Non-pigmented ciliary epithelial cell (primary cell): Measurements from ENCODE around the gene MSLN.
"Not testable (repeated sequence)": the region's sequence is repeated elsewhere in the genome, so short reads cannot be mapped to it uniquely, and the experiment has no call there.

ENCODE experiments used
- DNase-seq: peaks from one replicate; pipeline ENCODE4 v3.0.0-alpha.2; 2010; ENCODE audit warnings: low read depth

MSLN gene

DNA sequence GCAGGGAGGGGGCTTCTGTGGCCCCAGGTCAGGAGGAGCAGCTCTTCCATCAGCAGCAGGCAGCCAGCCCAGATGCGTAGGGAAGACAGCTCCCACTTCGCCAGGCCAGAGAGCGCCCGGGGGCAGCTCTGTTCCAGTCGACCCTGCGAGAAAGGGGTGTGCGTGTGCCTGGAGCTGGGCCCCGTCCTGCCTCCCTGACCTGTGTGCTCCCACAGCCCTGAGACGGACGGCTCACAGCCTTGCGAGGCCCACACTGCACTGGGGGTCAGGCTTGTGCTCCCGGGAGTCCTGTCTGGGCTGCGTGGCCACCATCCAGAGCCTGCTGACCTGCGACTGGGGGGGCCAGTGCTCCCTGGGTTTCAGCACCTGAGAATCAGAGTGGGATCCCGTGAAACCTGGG lies 469 bp upstream of the MSLN start:
- DNase-seq = no peak

DNA sequence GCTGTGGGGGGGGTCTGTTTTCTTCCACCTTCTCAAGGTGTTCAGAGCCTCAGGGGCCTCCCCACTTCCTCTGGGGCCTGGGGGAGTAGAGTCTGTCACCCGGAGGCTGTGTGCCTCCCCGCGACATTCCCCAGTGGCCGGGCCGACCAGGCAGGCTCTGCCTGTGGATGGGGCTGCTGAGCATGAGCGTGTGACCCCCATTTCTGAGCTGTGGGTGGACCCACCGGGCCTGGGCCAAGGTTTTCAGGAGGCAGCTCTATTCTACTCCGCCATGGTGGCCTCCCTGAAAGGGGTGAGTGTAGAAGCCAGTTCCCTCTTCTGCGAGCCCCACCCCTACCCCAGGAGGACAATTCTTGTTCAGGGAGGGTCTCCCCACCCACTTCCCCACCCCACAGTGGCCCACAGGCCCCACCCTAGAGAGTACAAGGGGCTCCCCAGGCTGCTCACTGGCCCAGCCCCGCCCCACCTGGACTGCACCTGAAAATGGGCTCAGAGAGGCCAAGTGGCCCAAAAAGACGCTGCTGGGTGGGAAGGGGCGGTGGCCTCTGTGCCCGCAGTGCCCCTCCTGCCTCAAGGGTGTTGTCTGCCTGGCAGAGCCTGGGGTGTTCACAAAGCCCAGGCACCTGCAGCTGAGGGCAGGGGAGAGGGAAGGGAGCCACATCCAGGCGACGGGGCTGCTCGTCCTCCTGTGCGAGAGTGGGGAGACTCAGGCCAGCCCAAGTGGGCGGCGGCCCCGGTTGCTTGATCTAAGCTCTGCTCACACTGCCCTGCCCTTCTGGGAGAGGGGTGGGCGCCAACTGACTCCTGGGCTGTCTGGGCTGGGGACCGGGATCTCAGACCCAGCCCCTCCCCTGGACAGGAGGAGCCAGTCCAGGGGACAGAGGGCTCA lies 1.3 kb downstream of the MSLN start:
- no peak for DNase-seq

DNA sequence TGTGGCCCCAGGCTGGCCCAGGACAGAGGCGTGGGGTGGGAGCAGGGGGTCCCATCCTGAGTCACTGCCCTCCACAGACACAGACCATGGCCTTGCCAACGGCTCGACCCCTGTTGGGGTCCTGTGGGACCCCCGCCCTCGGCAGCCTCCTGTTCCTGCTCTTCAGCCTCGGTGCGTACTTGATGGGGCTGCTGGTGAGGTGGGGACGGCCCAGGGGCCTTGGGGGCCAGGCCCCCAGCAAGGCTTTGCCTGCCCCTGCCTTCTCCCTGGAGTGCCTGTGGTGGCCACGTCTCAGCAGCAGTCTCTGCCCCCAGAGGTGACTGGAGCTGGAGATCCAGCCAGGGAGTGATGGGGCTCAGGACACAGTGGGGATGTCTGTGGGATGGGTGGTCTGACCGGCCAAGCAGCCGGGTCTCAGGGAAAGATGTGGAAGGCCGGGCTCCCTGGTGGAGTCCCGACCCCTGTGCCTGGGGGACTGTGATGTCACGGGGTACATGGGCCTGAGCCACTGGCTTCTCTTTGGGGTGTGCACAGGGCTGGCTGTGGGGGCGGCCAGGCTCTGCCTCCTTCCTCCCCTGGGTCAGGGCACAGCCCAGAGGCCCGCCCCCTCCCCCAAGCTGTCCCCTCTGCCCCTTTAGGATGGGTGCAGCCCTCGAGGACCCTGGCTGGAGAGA lies 2.2 kb downstream of the MSLN start:
- DNase-seq = no peak

DNA sequence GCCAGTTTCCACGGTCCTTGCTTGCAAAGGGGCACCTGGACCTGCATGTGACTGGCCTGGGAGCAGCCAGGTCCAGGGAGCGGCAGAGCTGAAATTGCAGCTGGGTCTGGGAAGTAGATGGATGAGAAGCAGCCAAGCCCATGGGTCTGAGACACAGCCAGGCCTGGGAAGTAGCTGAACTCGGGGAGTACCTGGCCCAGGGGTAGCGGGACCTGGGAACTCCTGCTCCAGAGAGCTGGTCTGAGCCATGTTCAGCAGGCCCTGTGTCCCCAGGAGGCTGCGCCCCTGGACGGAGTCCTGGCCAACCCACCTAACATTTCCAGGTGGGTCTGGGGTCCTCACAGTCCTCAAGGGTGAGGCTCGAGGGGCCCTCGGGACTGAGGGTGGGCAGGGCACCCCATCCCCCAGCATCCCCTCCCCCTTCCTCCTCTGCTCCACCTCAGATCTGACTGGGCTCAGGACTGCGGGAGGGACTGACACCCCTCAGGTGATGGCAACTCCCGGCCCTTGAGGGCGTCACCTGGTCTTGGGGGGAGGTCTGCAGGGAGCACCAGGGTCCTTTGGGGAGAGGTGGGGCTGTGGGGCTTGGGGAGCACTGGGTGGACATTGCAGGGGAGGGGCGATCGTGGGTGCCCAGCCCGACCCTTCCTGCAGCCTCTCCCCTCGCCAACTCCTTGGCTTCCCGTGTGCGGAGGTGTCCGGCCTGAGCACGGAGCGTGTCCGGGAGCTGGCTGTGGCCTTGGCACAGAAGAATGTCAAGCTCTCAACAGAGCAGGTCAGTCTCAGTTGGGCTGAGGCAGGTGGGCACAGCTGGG lies 3.0 kb downstream of the MSLN start:
- no peak for DNase-seq

DNA sequence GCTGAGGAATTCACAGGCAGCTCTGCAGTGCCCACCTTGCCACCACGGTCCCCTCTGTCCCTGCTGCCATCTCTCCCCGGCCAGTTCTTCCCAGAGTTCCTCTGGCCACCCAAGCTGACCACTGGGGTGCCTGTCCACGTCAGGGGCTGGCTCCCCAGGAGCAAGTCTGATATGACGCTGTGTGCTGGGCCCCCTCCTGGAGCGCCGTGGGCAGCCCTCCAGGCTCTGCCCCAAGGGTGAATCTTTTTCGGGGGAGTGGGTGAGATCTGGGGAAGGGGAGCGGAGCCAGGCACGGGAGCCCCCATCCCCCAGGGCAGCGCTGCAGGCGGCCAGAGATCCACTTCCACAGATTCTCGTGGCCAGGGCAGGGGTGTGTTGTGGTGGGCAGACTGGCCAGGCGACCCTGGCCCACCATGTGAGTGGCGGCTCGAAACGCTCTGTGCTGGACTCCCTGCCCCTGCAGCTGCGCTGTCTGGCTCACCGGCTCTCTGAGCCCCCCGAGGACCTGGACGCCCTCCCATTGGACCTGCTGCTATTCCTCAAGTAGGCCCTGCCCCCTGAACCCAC lies 3.7 kb downstream of the MSLN start:
- no peak for DNase-seq

DNA sequence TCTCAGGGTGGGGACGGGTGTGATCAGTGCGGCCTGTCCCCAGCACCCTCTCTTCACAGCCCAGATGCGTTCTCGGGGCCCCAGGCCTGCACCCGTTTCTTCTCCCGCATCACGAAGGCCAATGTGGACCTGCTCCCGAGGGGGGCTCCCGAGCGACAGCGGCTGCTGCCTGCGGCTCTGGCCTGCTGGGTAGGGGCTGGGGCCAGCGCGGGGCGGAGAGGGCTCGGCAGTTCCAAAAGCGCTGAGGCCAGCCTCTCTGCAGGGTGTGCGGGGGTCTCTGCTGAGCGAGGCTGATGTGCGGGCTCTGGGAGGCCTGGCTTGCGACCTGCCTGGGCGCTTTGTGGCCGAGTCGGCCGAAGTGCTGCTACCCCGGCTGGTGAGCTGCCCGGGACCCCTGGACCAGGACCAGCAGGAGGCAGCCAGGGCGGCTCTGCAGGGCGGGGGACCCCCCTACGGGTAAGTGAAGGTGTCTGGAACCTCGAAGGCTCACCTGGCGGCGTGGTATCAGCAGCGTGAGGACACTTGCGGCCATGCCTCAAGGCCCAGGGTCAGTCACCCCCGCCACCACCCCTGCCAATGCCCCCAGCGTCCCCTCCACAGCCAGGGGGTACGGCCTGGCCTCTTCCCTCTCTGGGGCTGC lies 4.4 kb downstream of the MSLN start:
- DNase-seq = no peak

DNA sequence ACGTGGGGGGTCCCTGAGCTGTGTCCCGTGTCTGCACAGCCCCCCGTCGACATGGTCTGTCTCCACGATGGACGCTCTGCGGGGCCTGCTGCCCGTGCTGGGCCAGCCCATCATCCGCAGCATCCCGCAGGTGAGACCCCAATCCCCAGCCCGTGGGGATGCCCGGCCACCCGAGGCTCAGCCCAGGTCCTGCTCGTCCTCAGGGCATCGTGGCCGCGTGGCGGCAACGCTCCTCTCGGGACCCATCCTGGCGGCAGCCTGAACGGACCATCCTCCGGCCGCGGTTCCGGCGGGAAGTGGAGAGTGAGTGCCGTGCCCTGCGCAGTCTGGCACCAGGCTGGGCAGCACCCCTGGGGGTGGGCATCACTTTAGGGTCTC lies 4.9 kb downstream of the MSLN start:
- no peak for DNase-seq

- no peak for DNase-seq
Measured at GRCh38 chr16:766008-766819, 5.7 kb downstream of the MSLN start.

GRCh38 chr16:766820-767640 lies 6.5 kb downstream of the MSLN start:
- no peak for DNase-seq

GRCh38 chr16:767743-768235 lies 7.3 kb downstream of the MSLN start:
- DNase-seq = no peak

GRCh38 chr16:768428-768827 lies 7.9 kb downstream of the MSLN start:
- DNase-seq = no peak

GRCh38 chr16:769184-769784 lies 8.8 kb downstream of the MSLN start:
- no peak for DNase-seq

- no peak for DNase-seq
Measured at GRCh38 chr16:769934-770333, 9.4 kb downstream of the MSLN start.

DNA sequence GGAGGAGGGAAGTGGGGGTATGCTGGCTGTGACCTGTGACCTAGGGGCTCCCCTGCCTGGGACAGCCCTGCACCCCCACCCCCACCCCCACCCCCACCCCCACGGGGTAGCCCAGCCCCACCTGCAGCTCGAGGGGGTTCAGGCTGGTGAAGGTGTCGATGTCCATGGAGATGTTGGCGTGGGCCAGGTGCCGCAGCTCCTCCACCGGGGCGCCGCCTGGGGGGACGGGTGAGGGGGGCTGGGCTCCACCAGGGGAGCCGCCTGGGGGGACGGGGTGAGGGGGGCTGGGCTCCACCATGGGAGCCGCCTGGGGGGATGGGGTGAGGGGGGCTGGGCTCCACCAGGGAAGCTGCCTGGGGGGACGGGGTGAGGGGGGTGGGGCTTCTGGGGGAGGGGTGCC lies 9.9 kb downstream of the MSLN start:
- no peak for DNase-seq

- DNase-seq = no peak
Measured at GRCh38 chr16:772959-773358, 12.4 kb downstream of the MSLN start.

GRCh38 chr16:774086-775001 lies 13.8 kb downstream of the MSLN start:
- no peak for DNase-seq

GRCh38 chr16:775236-775796 lies 14.8 kb downstream of the MSLN start:
- no peak for DNase-seq

- DNase-seq = not testable (repeated sequence)
Measured at GRCh38 chr16:776298-776697, 15.8 kb downstream of the MSLN start.
